Measurements from ENCODE around the gene VWDE.

The VWDE gene

DNA sequence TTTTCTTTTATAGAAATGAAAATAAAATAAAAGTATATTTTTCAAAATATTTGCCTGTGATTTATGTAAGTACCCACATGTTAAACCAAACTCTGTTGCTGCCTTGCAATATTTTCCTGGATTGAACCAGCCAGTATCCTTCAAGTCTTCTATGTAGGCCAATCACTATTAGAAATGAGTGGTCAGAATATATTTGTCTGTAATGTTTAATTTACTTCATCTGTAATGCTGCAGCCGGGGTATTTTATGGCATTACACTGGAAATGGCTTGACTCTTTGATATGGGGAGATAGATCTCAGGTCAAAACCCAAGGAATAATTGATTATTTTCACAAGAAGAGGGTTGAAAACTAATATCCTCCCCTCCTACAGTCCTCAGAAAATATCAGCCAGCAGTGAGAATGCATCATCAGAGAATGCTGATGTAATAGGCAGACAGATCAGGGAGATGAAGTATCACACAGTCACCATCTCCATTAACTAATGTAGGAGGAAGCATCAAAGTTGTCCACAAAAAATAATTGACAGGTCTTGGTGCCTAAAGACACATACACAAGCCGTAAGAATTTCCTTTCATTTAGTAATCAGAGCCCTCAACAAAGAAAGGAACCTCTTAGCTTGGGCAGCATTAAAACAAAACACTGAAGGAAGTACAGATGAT, 82.5 kb downstream of the VWDE start:
- TF ChIP-seq, protein P1, sequence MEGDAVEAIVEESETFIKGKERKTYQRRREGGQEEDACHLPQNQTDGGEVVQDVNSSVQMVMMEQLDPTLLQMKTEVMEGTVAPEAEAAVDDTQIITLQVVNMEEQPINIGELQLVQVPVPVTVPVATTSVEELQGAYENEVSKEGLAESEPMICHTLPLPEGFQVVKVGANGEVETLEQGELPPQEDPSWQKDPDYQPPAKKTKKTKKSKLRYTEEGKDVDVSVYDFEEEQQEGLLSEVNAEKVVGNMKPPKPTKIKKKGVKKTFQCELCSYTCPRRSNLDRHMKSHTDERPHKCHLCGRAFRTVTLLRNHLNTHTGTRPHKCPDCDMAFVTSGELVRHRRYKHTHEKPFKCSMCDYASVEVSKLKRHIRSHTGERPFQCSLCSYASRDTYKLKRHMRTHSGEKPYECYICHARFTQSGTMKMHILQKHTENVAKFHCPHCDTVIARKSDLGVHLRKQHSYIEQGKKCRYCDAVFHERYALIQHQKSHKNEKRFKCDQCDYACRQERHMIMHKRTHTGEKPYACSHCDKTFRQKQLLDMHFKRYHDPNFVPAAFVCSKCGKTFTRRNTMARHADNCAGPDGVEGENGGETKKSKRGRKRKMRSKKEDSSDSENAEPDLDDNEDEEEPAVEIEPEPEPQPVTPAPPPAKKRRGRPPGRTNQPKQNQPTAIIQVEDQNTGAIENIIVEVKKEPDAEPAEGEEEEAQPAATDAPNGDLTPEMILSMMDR (IDR thresholded peaks at IDR 0.05) = no peak
- no peak for TF ChIP-seq ZFX (IDR thresholded peaks at IDR 0.05; ENCODE audit: borderline replicate concordance)
- no peak overlapping the region for H3K27ac ChIP-seq

GRCh38 chr7:12320241-12320986, 83.3 kb downstream of the VWDE start:
- H3K27ac ChIP-seq = no peak overlapping the region
- no peak for TF ChIP-seq ZFX (IDR thresholded peaks at IDR 0.05; ENCODE audit: borderline replicate concordance)
- TF ChIP-seq, protein P1 (IDR thresholded peaks at IDR 0.05) = no peak

- TF ChIP-seq, protein P1 (IDR thresholded peaks at IDR 0.05) = no peak
- TF ChIP-seq ZFX (IDR thresholded peaks at IDR 0.05; ENCODE audit: borderline replicate concordance) = no peak
- no peak overlapping the region for H3K27ac ChIP-seq
Measured at GRCh38 chr7:12317675-12318074, 86.0 kb downstream of the VWDE start.

GRCh38 chr7:12316925-12317324, 86.7 kb downstream of the VWDE start:
- TF ChIP-seq, protein P1 (IDR thresholded peaks at IDR 0.05) = no peak
- TF ChIP-seq ZFX (IDR thresholded peaks at IDR 0.05; ENCODE audit: borderline replicate concordance) = no peak
- H3K27ac ChIP-seq = no peak overlapping the region

- H3K27ac ChIP-seq = no peak overlapping the region
- no peak for TF ChIP-seq ZFX (IDR thresholded peaks at IDR 0.05; ENCODE audit: borderline replicate concordance)
- TF ChIP-seq, protein P1 (IDR thresholded peaks at IDR 0.05) = no peak
Measured at GRCh38 chr7:12315049-12315448, 88.6 kb downstream of the VWDE start.

- H3K27ac ChIP-seq = no peak overlapping the region
- no peak for TF ChIP-seq ZFX (IDR thresholded peaks at IDR 0.05; ENCODE audit: borderline replicate concordance)
- TF ChIP-seq, protein P1 (IDR thresholded peaks at IDR 0.05) = no peak
Measured at GRCh38 chr7:12314199-12314598, 89.5 kb downstream of the VWDE start.

DNA sequence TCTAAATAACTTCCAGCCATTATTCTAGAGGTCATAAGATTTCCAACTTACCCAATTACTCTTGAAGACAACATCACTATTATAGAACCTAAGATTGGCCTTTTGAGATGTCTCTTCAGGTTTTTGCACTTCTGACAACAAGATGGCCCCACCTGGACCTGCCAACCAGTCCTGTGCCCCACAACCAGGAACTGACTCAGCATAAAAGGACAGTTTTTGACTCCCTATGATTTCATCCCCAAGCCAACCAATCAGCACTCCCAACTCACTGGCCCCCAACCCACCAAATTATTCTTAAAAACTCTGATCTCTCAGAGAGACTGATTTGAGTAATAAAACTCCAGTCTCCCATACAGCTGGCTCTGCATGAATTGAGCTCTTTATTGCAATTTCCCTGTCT, 98.2 kb downstream of the VWDE start:
- no peak overlapping the region for H3K27ac ChIP-seq
- no peak for TF ChIP-seq ZFX (IDR thresholded peaks at IDR 0.05; ENCODE audit: borderline replicate concordance)
- TF ChIP-seq, protein P1 (IDR thresholded peaks at IDR 0.05) = no peak

All from 22Rv1 (cell line).